Activated CD4-positive, CD25-positive, alpha-beta regulatory T cell treated with anti-CD3 and anti-CD28 coated beads, Interleukin-2, amount 50 U/mL, for 72 hours (primary cell): ENCODE measurements around the gene GNG2.

Experiments used
- DNase-seq: peaks from one replicate; pipeline ENCODE4 v3.0.0; 2021

Gene GNG2

GRCh38 chr14:51856792-51857296 is 3.6 kb upstream of the GNG2 start:
- no peak for DNase-seq

GRCh38 chr14:51859131-51859530 is 1.3 kb upstream of the GNG2 start:
- no peak for DNase-seq

- DNase-seq = no peak
These were observed 550 bp downstream of the GNG2 start for GRCh38 chr14:51860825-51861499.

DNA sequence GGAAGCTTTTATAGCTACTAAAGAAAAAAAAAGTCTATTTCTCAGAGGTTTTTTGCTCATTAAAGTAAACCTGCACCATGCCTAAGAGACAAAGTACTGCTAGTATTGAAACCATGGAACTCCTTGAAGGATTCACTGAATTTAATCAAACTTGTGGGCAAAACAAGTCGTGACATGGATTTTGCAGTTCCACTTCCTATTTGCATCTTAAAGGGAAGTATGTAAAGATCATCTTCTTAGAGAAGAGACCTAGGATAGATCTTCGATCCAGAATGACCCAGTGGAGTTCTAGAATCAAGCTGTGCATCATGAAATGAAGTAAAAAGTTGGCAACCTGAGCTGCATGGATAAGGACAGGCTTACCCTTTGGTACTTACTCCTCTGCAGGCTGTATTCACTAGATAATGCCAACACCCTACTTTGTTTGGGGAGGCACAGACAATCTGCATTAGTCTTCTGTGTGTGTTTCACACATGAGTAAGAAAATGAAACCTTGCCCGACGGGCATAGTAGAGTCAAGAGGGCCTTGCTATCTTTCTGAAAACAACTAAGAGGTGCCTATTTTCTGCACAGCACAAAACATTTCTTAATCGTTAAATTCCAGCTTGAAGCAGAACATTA is 1.9 kb downstream of the GNG2 start:
- no peak for DNase-seq

GRCh38 chr14:51862860-51863259 is 2.4 kb downstream of the GNG2 start:
- DNase-seq = no peak

- DNase-seq = no peak
These were observed 5.7 kb downstream of the GNG2 start for GRCh38 chr14:51865953-51866747.

- DNase-seq = no peak
These were observed 7.3 kb downstream of the GNG2 start for GRCh38 chr14:51867741-51868140.

DNA sequence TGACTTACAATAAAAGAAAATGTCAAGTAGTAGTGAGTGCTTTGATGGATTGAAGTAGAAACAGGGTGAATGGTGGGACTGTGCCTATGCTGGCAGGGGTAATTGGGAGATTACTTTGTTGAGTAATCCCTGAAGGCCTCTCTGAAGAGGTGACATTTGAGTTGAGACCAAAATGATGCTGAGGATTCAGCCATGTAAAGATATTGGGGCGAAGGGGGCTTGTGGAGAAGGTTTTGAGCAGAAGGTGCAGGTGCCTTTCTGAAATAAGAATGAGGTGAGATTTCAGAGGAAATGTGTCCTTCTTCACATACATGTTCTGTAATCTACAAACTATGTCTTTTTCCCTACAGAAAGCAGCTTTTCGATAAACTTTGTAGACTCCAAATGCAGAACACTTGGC is 8.0 kb downstream of the GNG2 start:
- DNase-seq = no peak

DNA sequence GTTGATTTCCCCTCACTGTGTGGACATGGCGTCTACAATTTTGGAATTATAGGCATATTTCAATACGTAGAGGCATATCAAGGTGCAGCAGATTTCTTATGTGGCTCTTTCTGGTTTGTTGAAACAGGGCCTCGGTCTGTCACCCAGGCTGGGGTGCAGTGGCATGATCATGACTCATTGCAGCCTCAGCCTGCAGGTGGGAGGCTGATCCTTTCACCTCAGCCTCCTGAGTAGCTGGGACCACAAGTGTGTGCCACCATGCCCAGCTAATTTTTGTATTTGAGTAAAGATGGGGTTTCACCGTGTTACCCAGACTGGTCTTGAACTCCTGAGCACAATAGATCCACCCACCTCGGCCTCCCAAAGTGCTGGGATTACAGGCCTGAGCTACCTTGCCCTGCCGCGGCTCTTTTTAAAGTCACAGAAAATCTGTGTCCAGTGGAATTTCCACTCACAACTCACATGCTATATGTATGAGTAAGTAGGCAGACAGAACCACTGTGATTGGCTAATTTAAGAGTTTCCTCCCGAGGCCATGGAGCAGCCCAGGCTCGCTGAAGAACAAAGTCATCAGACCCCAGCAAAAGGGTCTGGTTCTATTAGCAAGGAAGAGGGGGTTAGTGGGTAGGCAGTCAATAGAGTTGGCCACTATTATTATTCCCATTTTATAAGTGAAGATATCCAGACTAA is 9.1 kb downstream of the GNG2 start:
- peak; percentile 52 for DNase-seq

- no peak for DNase-seq
These were observed 10.2 kb downstream of the GNG2 start for GRCh38 chr14:51870606-51871005.

GRCh38 chr14:51871846-51872245 is 11.4 kb downstream of the GNG2 start:
- no peak for DNase-seq

DNA sequence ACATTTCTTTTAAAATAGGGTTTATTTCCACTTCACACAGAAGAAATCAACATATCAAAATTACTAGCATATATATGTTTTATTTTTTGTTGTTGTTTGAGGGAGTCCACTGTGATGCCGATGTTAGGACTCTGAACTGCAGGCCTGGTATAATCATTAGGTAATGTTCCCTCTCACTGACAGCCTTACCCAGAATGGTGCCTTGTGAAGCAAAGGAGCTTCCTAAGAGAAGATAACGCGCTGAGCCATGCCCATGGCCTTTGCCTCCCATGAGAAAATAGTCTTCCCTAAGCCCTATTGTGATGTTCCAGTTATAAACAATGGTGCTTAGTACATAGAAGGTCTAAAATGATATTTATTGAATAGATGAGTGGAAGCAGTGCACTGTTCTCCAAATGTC is 12.0 kb downstream of the GNG2 start:
- DNase-seq = no peak

DNA sequence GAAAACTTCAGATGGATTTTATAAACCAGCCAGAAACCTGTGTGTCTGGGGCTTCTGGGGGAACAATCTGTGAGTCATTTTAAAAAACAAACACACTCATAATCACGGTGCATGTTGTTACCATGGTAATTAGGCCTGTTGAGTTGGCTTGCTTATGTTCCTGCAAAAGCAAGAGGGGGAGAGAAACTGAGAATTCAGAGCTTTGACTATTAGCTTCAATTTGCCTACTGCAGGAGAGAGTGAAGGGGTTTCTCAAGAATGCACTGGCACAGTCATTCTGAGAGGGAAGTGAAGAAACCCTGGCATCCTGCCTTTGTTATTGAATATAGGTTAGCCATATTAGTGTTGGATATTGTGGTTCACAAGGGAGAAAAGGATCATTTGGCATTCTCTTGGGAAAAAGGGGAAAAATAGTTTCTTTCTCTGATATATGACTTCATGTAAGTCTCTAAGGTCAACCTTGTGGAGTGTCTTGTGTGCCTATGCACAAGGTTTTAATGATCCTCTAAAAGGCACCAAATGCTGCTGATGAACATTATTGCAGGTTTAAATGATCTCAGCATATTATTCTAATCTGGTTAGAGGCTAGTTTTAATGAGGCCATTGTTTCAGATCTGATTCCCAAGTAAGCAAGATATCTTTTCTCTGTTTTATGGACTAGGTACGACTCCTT is 12.9 kb downstream of the GNG2 start:
- no peak for DNase-seq

GRCh38 chr14:51877810-51878209 is 17.4 kb downstream of the GNG2 start:
- DNase-seq = no peak

DNA sequence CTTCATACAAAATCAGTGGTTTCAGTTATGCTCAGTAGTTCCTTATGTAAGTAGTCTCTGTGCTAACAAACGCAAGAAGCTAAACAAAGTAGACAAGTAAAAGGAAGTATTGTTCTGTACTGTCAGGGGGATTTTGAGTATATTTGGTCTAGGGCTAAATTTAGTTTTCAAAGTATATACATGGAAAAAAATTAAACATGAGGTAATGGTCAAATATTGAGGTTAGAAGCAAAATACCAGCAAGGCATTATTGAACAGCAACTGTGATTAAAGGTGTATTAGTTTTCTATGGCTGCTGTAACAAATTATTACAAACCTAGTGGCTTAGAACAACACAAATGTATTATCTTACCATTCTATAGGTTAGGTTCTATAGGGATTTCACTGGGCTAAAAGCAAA is 18.8 kb downstream of the GNG2 start:
- no peak for DNase-seq

- no peak for DNase-seq
These were observed 20.6 kb downstream of the GNG2 start for GRCh38 chr14:51880835-51881580.

GRCh38 chr14:51881636-51882035 is 21.2 kb downstream of the GNG2 start:
- DNase-seq = no peak

DNA sequence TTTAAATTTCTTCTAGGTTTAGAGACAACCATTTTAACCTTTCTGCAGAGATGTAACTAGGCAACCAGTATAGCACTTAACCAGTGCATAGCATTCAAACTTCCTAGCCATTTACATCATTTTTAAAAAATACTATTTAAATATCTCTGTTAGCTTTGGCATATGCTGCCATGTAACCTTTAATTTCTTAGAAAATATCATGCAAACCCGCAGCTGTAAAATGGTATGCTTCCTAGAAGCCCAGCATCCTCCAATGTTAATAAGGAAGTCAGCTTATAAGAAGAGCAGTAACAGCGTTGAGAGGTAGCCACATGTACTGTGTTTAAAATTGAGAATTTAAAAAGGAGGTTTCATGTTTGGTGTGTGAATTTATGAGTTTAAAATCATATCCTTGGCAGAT is 22.8 kb downstream of the GNG2 start:
- no peak for DNase-seq

DNA sequence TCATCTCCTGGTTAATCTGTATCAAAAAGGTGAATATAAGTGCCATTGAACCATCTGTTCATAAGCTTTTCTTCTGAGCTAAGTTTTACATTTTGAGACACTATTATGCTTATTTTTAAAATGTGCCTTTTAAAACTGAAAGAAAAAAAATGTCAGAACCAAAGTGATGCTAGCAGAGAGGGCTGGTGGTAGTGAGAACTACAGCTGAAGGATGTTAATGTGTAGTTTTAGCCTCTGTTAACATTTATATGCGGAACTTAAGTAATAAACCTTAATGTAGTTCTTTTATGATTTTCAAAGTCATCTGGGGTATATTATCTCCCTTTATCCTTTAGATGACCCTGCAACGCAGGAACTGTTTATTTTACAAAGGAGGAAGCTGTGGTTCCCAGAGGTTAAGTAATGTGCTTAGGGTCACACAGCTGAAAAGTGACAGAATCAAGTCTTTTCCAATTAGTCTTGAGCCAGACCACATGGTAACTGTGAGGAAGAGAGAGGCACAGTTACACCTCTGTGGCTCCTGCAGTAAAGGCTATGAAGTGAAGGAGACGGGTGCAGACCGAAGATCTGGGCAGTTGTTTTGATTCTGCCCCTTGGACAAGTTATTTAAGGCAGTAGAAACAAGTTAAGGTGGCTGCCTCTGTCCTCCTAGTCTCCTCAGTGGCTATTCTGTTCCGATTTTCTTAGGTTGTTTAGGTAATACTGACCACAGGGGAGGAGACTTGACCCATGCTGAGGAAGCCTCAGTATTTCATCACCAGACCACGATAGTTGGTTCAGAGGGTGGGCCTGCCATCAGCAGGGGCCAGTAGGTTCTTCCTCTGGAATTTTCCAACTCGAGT is 23.9 kb downstream of the GNG2 start:
- DNase-seq = no peak

GRCh38 chr14:51889851-51890250 is 29.4 kb downstream of the GNG2 start:
- no peak for DNase-seq

DNA sequence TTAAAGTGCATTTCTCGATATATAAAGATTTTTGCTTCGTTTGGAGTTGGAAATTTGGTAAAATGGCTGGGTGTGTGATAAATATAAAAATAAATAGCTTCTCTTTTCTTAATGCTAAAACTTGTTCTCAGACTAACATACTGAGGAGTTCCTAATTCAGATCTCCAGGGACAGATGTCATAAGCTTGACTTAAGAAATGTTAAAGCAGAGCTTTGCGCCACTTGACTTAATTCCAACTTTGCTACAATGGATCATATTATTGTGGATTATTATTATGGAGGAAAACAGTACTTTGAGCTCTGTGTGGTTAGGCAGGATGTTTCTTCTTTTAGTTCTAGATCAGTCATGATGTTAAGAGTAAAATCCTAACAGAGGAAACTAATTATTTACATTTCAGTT is 33.8 kb downstream of the GNG2 start:
- no peak for DNase-seq
